Breast epithelium (tissue), 3 donors: Measurements from ENCODE around the gene ODF4.

Experiments
- POLR2A ChIP-seq: fragments of 450-650 bp; IDR thresholded peaks from one replicate; pipeline ENCODE4 v1.6.1; 2016; ENCODE audit warnings: antibody characterized with exemption, mild to moderate bottlenecking, moderate library complexity
- TF ChIP-seq, protein P1 (sequence below), 3 donors: fragments of 450-650 bp; IDR thresholded peaks; one replicate each; pipeline ENCODE4 v1.5.1; 2016 to 2017; ENCODE audit warnings: antibody characterized with exemption in 3 of 3, mild to moderate bottlenecking in 3 of 3, moderate library complexity in 3 of 3

DNA sequence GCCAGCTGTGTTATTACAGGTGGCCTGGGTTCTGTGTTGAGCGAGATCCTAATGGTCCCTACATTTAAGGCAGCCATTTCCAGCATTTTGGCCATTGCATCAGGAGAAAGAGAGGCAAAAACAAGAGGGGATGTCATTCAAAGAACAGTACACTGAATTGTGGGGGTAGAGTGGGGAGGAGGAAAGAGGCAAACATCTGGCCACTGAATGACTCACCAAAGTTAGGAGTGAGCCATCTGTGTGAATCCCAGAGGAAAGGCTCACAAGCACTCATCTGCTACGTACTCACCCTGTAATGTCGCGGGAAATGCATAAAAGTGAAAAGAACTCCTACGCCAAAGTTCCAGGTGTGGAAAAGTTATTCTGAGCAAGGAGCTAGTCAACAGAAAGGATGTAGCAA lies 20.1 kb downstream of the ODF4 start:
- TF ChIP-seq, protein P1, sequence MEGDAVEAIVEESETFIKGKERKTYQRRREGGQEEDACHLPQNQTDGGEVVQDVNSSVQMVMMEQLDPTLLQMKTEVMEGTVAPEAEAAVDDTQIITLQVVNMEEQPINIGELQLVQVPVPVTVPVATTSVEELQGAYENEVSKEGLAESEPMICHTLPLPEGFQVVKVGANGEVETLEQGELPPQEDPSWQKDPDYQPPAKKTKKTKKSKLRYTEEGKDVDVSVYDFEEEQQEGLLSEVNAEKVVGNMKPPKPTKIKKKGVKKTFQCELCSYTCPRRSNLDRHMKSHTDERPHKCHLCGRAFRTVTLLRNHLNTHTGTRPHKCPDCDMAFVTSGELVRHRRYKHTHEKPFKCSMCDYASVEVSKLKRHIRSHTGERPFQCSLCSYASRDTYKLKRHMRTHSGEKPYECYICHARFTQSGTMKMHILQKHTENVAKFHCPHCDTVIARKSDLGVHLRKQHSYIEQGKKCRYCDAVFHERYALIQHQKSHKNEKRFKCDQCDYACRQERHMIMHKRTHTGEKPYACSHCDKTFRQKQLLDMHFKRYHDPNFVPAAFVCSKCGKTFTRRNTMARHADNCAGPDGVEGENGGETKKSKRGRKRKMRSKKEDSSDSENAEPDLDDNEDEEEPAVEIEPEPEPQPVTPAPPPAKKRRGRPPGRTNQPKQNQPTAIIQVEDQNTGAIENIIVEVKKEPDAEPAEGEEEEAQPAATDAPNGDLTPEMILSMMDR (IDR thresholded peaks at IDR 0.05): no peak
- no peak for TF ChIP-seq POLR2A
